Vagina (tissue), 2 donors: ENCODE results near the gene AGBL1.

Experiments
- CTCF ChIP-seq, 3 experiments: fragments of 450-650 bp in 2 of 3; fragments of 200-600 bp in 1 of 3; sonication (generic) in 1 of 3; IDR thresholded peaks; one replicate each; pipeline ENCODE4 v1.5.1; 2017 to 2019; ENCODE audit warnings: antibody characterized with exemption in 3 of 3, mild to moderate bottlenecking in 2 of 3, moderate library complexity in 2 of 3
- POLR2AphosphoS5 ChIP-seq, 2 donors: sonication (generic); formaldehyde crosslinking; IDR thresholded peaks; one replicate each; pipeline ENCODE4 v1.9.0; 2017; ENCODE audit warnings: antibody characterized with exemption in 2 of 2, mild to moderate bottlenecking in 2 of 2, low read depth in 1 of 2; ENCODE audit not compliant: insufficient read depth in 1 of 2

- TF ChIP-seq CTCF (IDR thresholded peaks at IDR 0.05) (no peak), POLR2AphosphoS5 (IDR thresholded peaks at IDR 0.05; ENCODE audit: insufficient read depth in 1 of 2, low read depth in 1 of 2) (no peak)
These were observed 530.4 kb downstream of the AGBL1 start for GRCh38 chr15:86610038-86610437.
